ENCODE results near the gene ITCH.
A peak's percentile ranks its signal among the peaks of the same experiment; 100 is the strongest.
"Not testable (repeated sequence)": the region's sequence is repeated elsewhere in the genome, so short reads cannot be mapped to it uniquely, and the experiment has no call there.

The ITCH gene

GRCh38 chr20:34472246-34472925 lies 109.3 kb downstream of the ITCH start:
- peak in 1 of 2 experiments; percentile 71 for DNase-seq

- peak in 1 of 2 experiments; percentile 88 for DNase-seq
Measured at GRCh38 chr20:34473262-34473883, 110.3 kb downstream of the ITCH start.

GRCh38 chr20:34475979-34476736 lies 113.1 kb downstream of the ITCH start:
- DNase-seq: no peak

- DNase-seq: no peak
Measured at GRCh38 chr20:34479627-34480026, 116.6 kb downstream of the ITCH start.

GRCh38 chr20:34482154-34482553 lies 119.1 kb downstream of the ITCH start:
- DNase-seq: not testable (repeated sequence)

- DNase-seq: not testable (repeated sequence)
Measured at GRCh38 chr20:34483585-34484220, 120.6 kb downstream of the ITCH start.

- DNase-seq: no peak
Measured at GRCh38 chr20:34485068-34485634, 122.1 kb downstream of the ITCH start.

- no peak for DNase-seq
Measured at GRCh38 chr20:34491226-34491931, 128.3 kb downstream of the ITCH start.

- DNase-seq: no peak
Measured at GRCh38 chr20:34491932-34492509, 128.9 kb downstream of the ITCH start.

GRCh38 chr20:34493646-34494045 lies 130.6 kb downstream of the ITCH start:
- no peak for DNase-seq

- no peak for DNase-seq
Measured at GRCh38 chr20:34495307-34495706, 132.2 kb downstream of the ITCH start.

GRCh38 chr20:34495916-34496315 lies 132.8 kb downstream of the ITCH start:
- no peak for DNase-seq

GRCh38 chr20:34497596-34497995 lies 134.5 kb downstream of the ITCH start:
- not testable (repeated sequence) for DNase-seq

- DNase-seq: no peak
Measured at GRCh38 chr20:34500823-34501222, 137.8 kb downstream of the ITCH start.

GRCh38 chr20:34506480-34506879 lies 143.4 kb downstream of the ITCH start:
- DNase-seq: no peak

- DNase-seq: no peak
Measured at GRCh38 chr20:34507702-34508413, 144.8 kb downstream of the ITCH start.

GRCh38 chr20:34510575-34510974 lies 147.5 kb downstream of the ITCH start:
- DNase-seq: no peak

GRCh38 chr20:34511891-34512265 lies 148.8 kb downstream of the ITCH start:
- no peak for DNase-seq

- DNase-seq: no peak
Measured at GRCh38 chr20:34512266-34512954, 149.3 kb downstream of the ITCH start.

GRCh38 chr20:34512955-34513419 lies 149.9 kb downstream of the ITCH start:
- DNase-seq: peak in 1 of 2 experiments; percentile 81

GRCh38 chr20:34514034-34514433 lies 151.0 kb downstream of the ITCH start:
- DNase-seq: not testable (repeated sequence)

Data from SW 1271 (cell line).